GM19043 (cell line): ENCODE results near the gene TNRC6A.
"Not testable (repeated sequence)": the region's sequence is repeated elsewhere in the genome, so short reads cannot be mapped to it uniquely, and the experiment has no call there.

Experiments
- ATAC-seq: cut with Tn5 transposase; IDR thresholded peaks from one replicate; pipeline ENCODE4 v1.9.1; 2021; ENCODE audit warnings: low read depth; ENCODE audit not compliant: unreplicated experiment

Gene TNRC6A

GRCh38 chr16:24723663-24724062 lies 5.8 kb upstream of the TNRC6A start:
- no peak for ATAC-seq

GRCh38 chr16:24728011-24728410 lies 1.4 kb upstream of the TNRC6A start:
- no peak for ATAC-seq

GRCh38 chr16:24728891-24729242 lies 584 bp upstream of the TNRC6A start:
- ATAC-seq: no peak

- ATAC-seq: no peak
These were observed 732 bp downstream of the TNRC6A start for GRCh38 chr16:24729951-24730815.

GRCh38 chr16:24730914-24731313 lies 1.5 kb downstream of the TNRC6A start:
- ATAC-seq: no peak

- ATAC-seq: no peak
These were observed 2.4 kb downstream of the TNRC6A start for GRCh38 chr16:24731722-24732419.

- ATAC-seq: no peak
These were observed 4.9 kb downstream of the TNRC6A start for GRCh38 chr16:24734382-24734781.

- no peak for ATAC-seq
These were observed 7.3 kb downstream of the TNRC6A start for GRCh38 chr16:24736758-24737157.

- no peak for ATAC-seq
These were observed 8.0 kb downstream of the TNRC6A start for GRCh38 chr16:24737391-24737871.

- ATAC-seq: no peak
These were observed 8.6 kb downstream of the TNRC6A start for GRCh38 chr16:24737916-24738594.

GRCh38 chr16:24738895-24739294 lies 9.4 kb downstream of the TNRC6A start:
- no peak for ATAC-seq

- ATAC-seq: no peak
These were observed 12.4 kb downstream of the TNRC6A start for GRCh38 chr16:24741862-24742261.

- not testable (repeated sequence) for ATAC-seq
These were observed 13.2 kb downstream of the TNRC6A start for GRCh38 chr16:24742610-24743009.

- no peak for ATAC-seq
These were observed 15.9 kb downstream of the TNRC6A start for GRCh38 chr16:24745391-24745790.

- ATAC-seq: no peak
These were observed 16.3 kb downstream of the TNRC6A start for GRCh38 chr16:24745791-24746190.

- no peak for ATAC-seq
These were observed 18.0 kb downstream of the TNRC6A start for GRCh38 chr16:24747441-24747840.

GRCh38 chr16:24748242-24748641 lies 18.8 kb downstream of the TNRC6A start:
- no peak for ATAC-seq

- ATAC-seq: no peak
These were observed 19.9 kb downstream of the TNRC6A start for GRCh38 chr16:24749310-24749709.

GRCh38 chr16:24749872-24750271 lies 20.4 kb downstream of the TNRC6A start:
- ATAC-seq: not testable (repeated sequence)

GRCh38 chr16:24753000-24753399 lies 23.5 kb downstream of the TNRC6A start:
- ATAC-seq: no peak

- no peak for ATAC-seq
These were observed 24.0 kb downstream of the TNRC6A start for GRCh38 chr16:24753437-24753836.
